Stimulated activated CD4-positive, alpha-beta T cell treated with anti-CD3 and anti-CD28 coated beads, Interleukin-1b, Interleukin-23, amount 100 ng/mL, for 1 hour (primary cell): ENCODE measurements around the gene ZDHHC24.
"Not testable (repeated sequence)": the region's sequence is repeated elsewhere in the genome, so short reads cannot be mapped to it uniquely, and the experiment has no call there.

Source experiments
- DNase-seq, 2 donors: peaks; one replicate each; pipeline ENCODE4 v3.0.0-alpha.2; 2020; ENCODE audit warnings: low read depth in 2 of 2

ZDHHC24 gene

DNA sequence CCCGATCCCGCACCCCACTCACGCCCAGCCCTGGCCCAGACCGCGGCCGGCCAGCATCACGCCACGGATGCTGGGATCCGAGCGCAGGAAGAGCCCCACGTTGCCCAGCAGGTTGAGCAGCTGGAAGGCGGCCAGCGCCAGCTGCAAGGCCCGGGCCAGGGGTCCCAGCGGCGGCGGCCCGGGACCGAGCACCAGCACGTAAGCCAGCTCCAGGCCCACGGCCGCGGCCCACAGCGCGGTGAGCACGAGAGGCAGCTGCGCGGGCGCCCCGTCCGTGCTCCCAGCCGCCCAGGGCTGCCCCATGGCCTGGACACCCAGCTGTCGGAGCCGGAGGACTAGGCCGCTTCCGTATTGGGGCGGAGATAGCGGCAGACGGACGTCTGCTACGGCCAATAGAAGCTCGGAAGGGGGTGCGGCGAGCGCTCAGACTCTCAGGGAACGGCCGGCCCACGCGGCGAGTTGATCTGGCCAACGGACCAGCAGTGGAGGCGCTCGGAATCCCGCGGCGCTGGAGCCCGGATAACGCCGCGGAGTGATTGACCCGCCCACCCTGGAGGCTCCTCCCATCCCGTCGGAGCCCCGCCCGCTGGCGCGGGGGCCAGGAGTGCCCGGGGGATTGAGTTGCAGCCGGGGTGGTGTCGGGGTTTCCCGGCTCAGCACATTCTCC, at the start of gene ZDHHC24:
TSS of gene ZDHHC24 (minus strand) at position 348 of the 667 bp plus-strand sequence. CDS start at position 303, 45 bp downstream.
- DNase-seq, result peak; percentile 37 to 72

GRCh38 chr11:66595245-66595904, 49.5 kb upstream of the ZDHHC24 start:
- no peak for DNase-seq

- no peak for DNase-seq
These were observed 47.8 kb upstream of the ZDHHC24 start for GRCh38 chr11:66593650-66594049.

- DNase-seq, result no peak
These were observed 47.4 kb upstream of the ZDHHC24 start for GRCh38 chr11:66593303-66593635.

- peak; percentile 97 to 98 for DNase-seq
These were observed 46.8 kb upstream of the ZDHHC24 start, which contains the start of the genes CCDC87 and CCS for GRCh38 chr11:66592457-66593302. Gene CCDC87 (minus strand): TSS chr11:66593063. CDS start chr11:66593015, 48 bp downstream. Gene CCS (plus strand): TSS chr11:66593185. CDS start chr11:66593262, 77 bp downstream.

GRCh38 chr11:66591175-66591574, 45.3 kb upstream of the ZDHHC24 start:
- DNase-seq, result no peak

GRCh38 chr11:66589996-66590675, 44.3 kb upstream of the ZDHHC24 start:
- no peak for DNase-seq

DNA sequence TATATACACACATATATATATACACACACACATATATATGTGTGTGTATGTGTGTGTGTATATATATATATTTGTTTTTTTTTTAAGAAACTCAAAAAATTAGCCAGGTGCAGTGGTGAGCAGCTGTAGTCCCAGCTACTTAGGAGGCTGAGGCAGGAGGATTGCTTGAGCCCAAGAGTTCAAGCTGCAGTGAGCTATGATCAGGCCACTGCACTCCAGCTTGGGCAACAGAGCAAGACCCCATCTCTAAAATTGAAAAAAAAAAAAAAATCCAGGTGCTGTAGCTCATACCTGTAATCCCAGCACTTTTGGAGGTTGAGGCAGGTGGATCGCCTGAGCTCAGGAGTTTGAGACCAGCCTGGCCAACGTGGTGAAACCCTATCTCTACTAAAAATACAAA, 43.5 kb upstream of the ZDHHC24 start:
- DNase-seq, result not testable (repeated sequence)

- no peak for DNase-seq
These were observed 40.3 kb upstream of the ZDHHC24 start for GRCh38 chr11:66586136-66586535.

DNA sequence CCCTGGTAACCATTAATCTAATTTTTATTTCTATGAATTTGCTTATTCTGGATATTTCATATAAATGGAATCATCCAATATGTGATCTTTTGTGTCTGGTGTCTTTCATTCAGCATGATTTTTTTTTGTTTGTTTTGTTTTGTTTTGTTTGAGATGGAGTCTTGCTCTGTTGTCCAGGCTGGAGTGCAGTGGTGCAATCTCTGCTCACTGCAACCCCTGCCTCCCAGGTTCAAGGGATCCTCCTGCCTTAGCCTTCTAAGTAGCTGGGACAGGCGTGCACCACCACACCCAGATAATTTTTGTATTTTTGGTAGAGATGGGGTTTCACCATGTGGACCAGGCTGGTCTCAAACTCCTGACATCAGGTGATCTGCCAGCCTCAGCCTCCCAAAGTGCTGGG, 39.6 kb upstream of the ZDHHC24 start:
- DNase-seq, result not testable (repeated sequence)

GRCh38 chr11:66582565-66583147, 36.8 kb upstream of the ZDHHC24 start:
- DNase-seq, result not testable (repeated sequence)

GRCh38 chr11:66581261-66581660, 35.4 kb upstream of the ZDHHC24 start:
- no peak for DNase-seq

GRCh38 chr11:66580803-66581202, 35.0 kb upstream of the ZDHHC24 start:
- DNase-seq, result no peak

DNA sequence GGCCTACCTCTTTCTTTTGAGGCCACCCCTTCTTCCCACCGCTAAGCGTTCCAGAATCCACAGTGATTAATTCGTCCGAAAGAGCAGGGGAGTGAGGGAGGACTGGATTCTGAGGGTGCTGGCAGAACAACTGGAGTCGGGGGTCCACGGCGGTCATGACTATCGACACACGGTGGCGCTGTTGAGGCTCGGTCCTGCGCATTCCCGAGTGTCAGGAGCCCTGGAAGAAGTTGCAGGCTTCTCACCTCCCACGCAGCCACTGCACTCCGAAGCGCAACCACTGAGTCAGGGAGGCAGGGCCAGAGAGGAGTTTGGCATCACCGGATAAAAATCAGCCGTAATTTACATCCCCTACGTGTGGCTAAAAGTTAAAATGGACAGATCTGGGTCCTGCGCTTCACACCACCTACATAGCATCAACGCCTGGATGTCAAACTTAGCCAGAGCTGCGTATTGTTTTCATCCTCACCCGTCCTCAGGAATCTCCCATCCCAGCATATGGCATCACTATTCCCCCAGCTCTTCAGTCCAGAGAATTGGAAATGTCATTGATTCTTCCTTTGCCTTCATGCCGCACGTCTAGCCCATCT, 33.3 kb upstream of the ZDHHC24 start:
- peak; percentile 45 to 75 for DNase-seq

- no peak for DNase-seq
These were observed 25.0 kb upstream of the ZDHHC24 start for GRCh38 chr11:66570850-66571180.

DNA sequence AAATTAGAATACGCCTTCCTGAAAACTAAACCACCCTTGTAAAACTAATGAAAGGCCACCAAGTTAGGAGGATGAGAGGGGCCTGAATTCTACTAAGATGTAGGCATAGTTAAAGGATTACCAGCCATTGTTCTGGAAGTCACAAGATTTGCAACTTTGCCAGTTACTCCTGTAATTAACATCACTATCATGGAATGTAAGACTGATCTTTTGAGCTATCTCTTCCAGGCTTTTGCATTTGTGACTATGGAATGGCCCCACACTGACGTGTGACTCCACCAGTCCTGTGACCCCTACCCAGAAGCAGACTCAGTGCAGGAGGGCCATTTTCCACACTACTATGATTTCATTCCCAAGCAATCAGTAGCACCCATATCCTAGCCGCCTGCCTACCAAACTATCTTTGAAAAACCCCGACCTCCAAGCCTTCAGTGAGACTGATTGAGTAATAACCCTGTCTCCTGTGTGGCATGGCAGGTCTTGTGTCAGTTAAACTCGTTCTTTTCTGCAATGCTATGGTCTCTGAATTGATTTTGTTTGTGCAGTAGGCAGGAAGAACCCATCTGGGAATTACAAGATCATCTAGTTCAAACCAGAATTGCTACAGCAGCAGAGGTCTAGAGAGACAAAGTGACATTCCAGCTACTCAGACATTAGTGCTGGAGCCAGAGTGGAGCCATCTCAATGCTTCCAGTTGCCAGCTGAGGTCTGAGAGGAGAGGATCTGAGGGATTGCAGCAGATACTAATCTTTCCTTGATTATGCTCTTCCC, 24.4 kb upstream of the ZDHHC24 start:
- no peak for DNase-seq

- DNase-seq, result no peak
These were observed 23.2 kb upstream of the ZDHHC24 start for GRCh38 chr11:66569076-66569475.

GRCh38 chr11:66568124-66568916, 22.5 kb upstream of the ZDHHC24 start, which contains the start of gene CTSF:
Gene CTSF (minus strand): TSS chr11:66568606. CDS start chr11:66568486, 120 bp downstream.
- DNase-seq, result peak; percentile 15 to 43

GRCh38 chr11:66567787-66568123, 21.9 kb upstream of the ZDHHC24 start:
- DNase-seq, result no peak

- no peak for DNase-seq
These were observed 20.4 kb upstream of the ZDHHC24 start for GRCh38 chr11:66566221-66566620.
